SK-N-SH (cell line): Measurements from ENCODE around the gene ISYNA1. TPM values are rescaled to one million over a fixed set of nuclear protein-coding genes. Genes with fewer than 3 reads are reported as not detected.

Source experiments
- CTCF ChIA-PET: fragments of 300-600, 350-600 bp; formaldehyde crosslinking; extraction: SDS; loops from one replicate; lab custom pipeline; 2021; lab: Yijun Ruan, JAX
- POLR2A ChIA-PET: fragments of 350-600 bp; sonication (Branson Sonifier 250); formaldehyde crosslinking; extraction: SDS; loops from one replicate; lab custom pipeline; 2020; ENCODE audit warnings: antibody characterized with exemption, inconsistent platforms; lab: Yijun Ruan, JAX
- DNase-seq: peaks from one replicate; pipeline ENCODE4 v3.0.0; 2012
- H2AFZ ChIP-seq: fragments of 200-600 bp; sonication (generic); 2 replicates; pipeline ENCODE4 v1.8.1; 2016; ENCODE audit warnings: antibody characterized with exemption, mild to moderate bottlenecking, low read depth
- H3F3A ChIP-seq: fragments of 200-600 bp; sonication (generic); replicated peaks from 2 replicates; pipeline ENCODE3; 2016; ENCODE audit warnings: antibody characterized with exemption, mild to moderate bottlenecking; ENCODE audit not compliant: insufficient read depth
- H3K27ac ChIP-seq, 2 experiments: fragments of 200-500 bp in 1 of 2; fragments of 200-600 bp in 1 of 2; sonication (Bioruptor generic) in 1 of 2; sonication (generic), shearing (Covaris generic) in 1 of 2; 2 replicates each; pipeline versions ENCODE4 v1.5.1 to v1.6.1; 2014 to 2016; ENCODE audit warnings: low read depth in 2 of 2, inconsistent platforms in 1 of 2, low read length in 1 of 2, mild to moderate bottlenecking in 1 of 2, mixed read lengths in 1 of 2
- H3K27me3 ChIP-seq: fragments of 200-600 bp; sonication (generic), shearing (Covaris generic); 2 replicates; pipeline ENCODE4 v1.6.1; 2016; ENCODE audit warnings: mixed run types; ENCODE audit not compliant: insufficient read depth
- H3K36me3 ChIP-seq, 2 experiments: fragments of 200-500 bp in 1 of 2; fragments of 200-600 bp in 1 of 2; sonication (Bioruptor generic) in 1 of 2; sonication (generic) in 1 of 2; replicated peaks in 1 of 2; 2 replicates each; pipeline versions ENCODE3 to v1.5.1; 2014 to 2016; ENCODE audit warnings: low read length in 1 of 2, mild to moderate bottlenecking in 1 of 2; ENCODE audit not compliant: insufficient read depth in 2 of 2, control insufficient read depth in 1 of 2
- H3K4me1 ChIP-seq, 2 experiments: fragments of 200-500 bp in 1 of 2; fragments of 200-600 bp in 1 of 2; sonication (Bioruptor generic) in 1 of 2; sonication (generic), shearing (Covaris generic) in 1 of 2; 2 replicates each; pipeline versions ENCODE4 v1.5.1 to v1.6.1; 2014 to 2016; ENCODE audit warnings: low read depth in 1 of 2, low read length in 1 of 2, mixed run types in 1 of 2; ENCODE audit not compliant: insufficient read depth in 2 of 2, control insufficient read depth in 1 of 2
- H3K4me2 ChIP-seq: fragments of 200-600 bp; sonication (generic), shearing (Covaris generic); 2 replicates; pipeline ENCODE4 v1.6.1; 2017; ENCODE audit warnings: mixed run types
- H3K4me3 ChIP-seq, 2 experiments: fragments of 200-500 bp in 1 of 2; fragments of 200-600 bp in 1 of 2; sonication (Bioruptor generic) in 1 of 2; sonication (generic), shearing (Covaris generic) in 1 of 2; 2 replicates each; pipeline versions ENCODE4 v1.5.1 to v1.8.1; 2014 to 2016; ENCODE audit warnings: low read depth in 2 of 2, inconsistent platforms in 1 of 2, low read length in 1 of 2, mild to moderate bottlenecking in 1 of 2, mixed read lengths in 1 of 2, moderate library complexity in 1 of 2
- H3K79me2 ChIP-seq: fragments of 200-600 bp; sonication (generic); 2 replicates; pipeline ENCODE4 v1.8.1; 2017; ENCODE audit warnings: mild to moderate bottlenecking; ENCODE audit not compliant: insufficient read depth
- H3K9ac ChIP-seq: fragments of 200-600 bp; sonication (generic); 2 replicates; pipeline ENCODE4 v1.6.1; 2017; ENCODE audit warnings: mixed run types
- H3K9me2 ChIP-seq: fragments of 200-600 bp; sonication (generic); 2 replicates; pipeline ENCODE4 v1.6.1; 2017; ENCODE audit warnings: mixed run types
- H3K9me3 ChIP-seq: fragments of 200-600 bp; sonication (generic); 2 replicates; pipeline ENCODE4 v1.6.1; 2017; ENCODE audit warnings: mixed run types, mild to moderate bottlenecking, moderate library complexity
- H4K20me1 ChIP-seq: fragments of 200-600 bp; sonication (generic); 2 replicates; pipeline ENCODE4 v1.6.1; 2017; ENCODE audit warnings: mild to moderate bottlenecking, mixed run types; ENCODE audit not compliant: insufficient read depth
- CHD2 ChIP-seq: fragments of 150-350 bp; IDR thresholded peaks from 2 replicates; pipeline ENCODE4 v1.6.1; 2018; ENCODE audit warnings: low read length; ENCODE audit not compliant: partially characterized antibody
- FOXJ3 ChIP-seq: sonication (generic); formaldehyde crosslinking; IDR thresholded peaks from 2 replicates; pipeline ENCODE4 v1.5.1; 2020; ENCODE audit warnings: mild to moderate bottlenecking, missing genetic modification reagents
- FOXM1 ChIP-seq: IDR thresholded peaks from 2 replicates; pipeline ENCODE4 v1.4.0; 2012; ENCODE audit warnings: low read depth, mild to moderate bottlenecking
- GATA2 ChIP-seq: sonication (generic); formaldehyde crosslinking; IDR thresholded peaks from 2 replicates; pipeline ENCODE4 v1.5.0; 2020; ENCODE audit warnings: mild to moderate bottlenecking, missing genetic modification reagents
- JUND ChIP-seq: IDR thresholded peaks from 2 replicates; pipeline ENCODE4 v1.4.0; 2012
- MEF2A ChIP-seq: IDR thresholded peaks from 2 replicates; pipeline ENCODE4 v1.4.0; 2012; ENCODE audit warnings: low read depth, borderline replicate concordance
- NRF1 ChIP-seq: IDR thresholded peaks from 2 replicates; pipeline ENCODE4 v1.6.1; 2012; ENCODE audit warnings: low read depth, mild to moderate bottlenecking, low read length
- POLR2AphosphoS5 ChIP-seq: IDR thresholded peaks from 2 replicates; pipeline ENCODE4 v1.6.1; 2012; ENCODE audit warnings: low read depth, low read length
- RCOR1 ChIP-seq: fragments of 150-350 bp; IDR thresholded peaks from 2 replicates; pipeline ENCODE4 v1.6.1; 2017; ENCODE audit warnings: antibody characterized with exemption, low read length
- RXRA ChIP-seq: IDR thresholded peaks from 2 replicates; pipeline ENCODE4 v1.4.0; 2012; ENCODE audit warnings: low read depth, mild to moderate bottlenecking, borderline replicate concordance
- SMC3 ChIP-seq: IDR thresholded peaks from 2 replicates; pipeline ENCODE4 v1.6.1; 2012; ENCODE audit warnings: low read depth, low read length, improper control_type of control experiment
- TAF1 ChIP-seq: IDR thresholded peaks from 2 replicates; pipeline ENCODE4 v1.6.1; 2012; ENCODE audit warnings: low read depth, mild to moderate bottlenecking, low read length, moderate library complexity, borderline replicate concordance
- TCF12 ChIP-seq: IDR thresholded peaks from 2 replicates; pipeline ENCODE4 v1.4.0; 2012
- YY1 ChIP-seq: IDR thresholded peaks from 2 replicates; pipeline ENCODE4 v1.4.0; 2012; ENCODE audit warnings: low read depth, mild to moderate bottlenecking
- WGBS: methylation state at CpG from one replicate; pipeline ENCODE4 v1.1.6; 2017; ENCODE audit warnings: low lambda C conversion rate; 5-methylcytosine and 5-hydroxymethylcytosine counted together
- polyA plus RNA-seq, 3 experiments: library from polyadenylated mRNA; depleted of rRNA; stranded (reverse); fragments of >200 nt; gene quantifications; 2 replicates each; pipeline ENCODE4 v1.2.3, GENCODE V29; 2012
- TF ChIP-seq, protein P1 (sequence below): IDR thresholded peaks from 2 replicates; pipeline ENCODE4; 2012
- TF ChIP-seq, protein P2 (sequence below): fragments of 150-350 bp; IDR thresholded peaks from 2 replicates; pipeline ENCODE4 v1.6.1; 2016; ENCODE audit warnings: mild to moderate bottlenecking, low read depth, low read length
- TF ChIP-seq, protein P3 (sequence below): fragments of 150-350 bp; IDR thresholded peaks from 2 replicates; pipeline ENCODE4 v1.6.1; 2017; ENCODE audit warnings: antibody characterized with exemption, low read length, low read depth, borderline replicate concordance
- TF ChIP-seq, protein P4 (sequence below): IDR thresholded peaks from 2 replicates; pipeline ENCODE4 v1.4.0; 2012; ENCODE audit warnings: low read depth, borderline replicate concordance

ISYNA1 gene
- polyA plus RNA-seq, 1 of the 3 experiments (the other 2 are of a cell fraction), result 48.0 TPM

DNA sequence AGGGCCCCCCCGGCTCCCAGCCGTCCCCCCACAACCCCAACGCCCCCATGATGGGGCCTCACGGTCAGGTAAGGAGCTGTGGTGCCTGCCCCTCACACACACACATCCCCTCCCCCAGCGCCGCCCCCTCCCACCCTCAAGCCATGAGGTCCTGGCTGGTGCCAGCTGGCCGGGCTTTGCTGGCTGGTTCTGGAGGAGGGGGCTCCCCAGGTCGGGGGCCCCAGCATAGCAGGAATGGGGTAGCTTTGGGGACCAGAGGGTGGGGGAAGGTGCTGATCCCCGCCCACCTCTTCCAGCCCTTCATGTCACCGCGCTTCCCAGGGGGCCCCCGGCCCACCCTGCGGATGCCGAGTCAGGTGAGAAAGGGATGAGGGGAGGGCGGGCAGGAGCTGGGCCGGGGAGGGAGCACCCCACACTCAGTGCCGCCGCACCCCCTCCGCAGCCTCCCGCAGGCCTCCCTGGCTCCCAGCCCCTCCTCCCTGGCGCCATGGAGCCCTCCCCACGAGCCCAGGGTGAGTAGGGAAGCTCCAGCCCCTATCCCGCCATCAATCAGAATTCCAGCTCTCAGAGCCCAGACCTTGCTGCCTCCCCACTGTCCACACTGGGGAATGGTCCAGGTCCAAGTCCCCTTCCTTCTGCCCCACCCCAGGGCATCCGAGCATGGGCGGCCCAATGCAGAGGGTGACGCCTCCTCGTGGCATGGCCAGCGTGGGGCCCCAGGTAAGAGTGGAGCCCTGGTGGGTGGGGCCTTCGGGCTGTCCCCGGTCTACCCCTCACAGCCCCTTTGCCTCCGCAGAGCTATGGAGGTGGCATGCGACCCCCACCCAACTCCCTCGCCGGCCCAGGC, 6.4 kb downstream of the ISYNA1 start:
- Histone ChIP-seq H3K4me1 (peaks cover 15 to 58% of the 10 kb centered on the region in 2 experiments; a peak in 2 of 4 replicates), H3K9me2 (no peaks in the 10 kb centered on the region), H4K20me1 (peaks cover under 1% of the 10 kb centered on the region; the same call in 1 of the 2 replicates), H3K4me3 (no peak overlapping the region), H3K27ac (no peak overlapping the region; a peak in 1 of 4 replicates), H3K27me3 (no peaks in the 10 kb centered on the region), H2AFZ (no peak overlapping the region), H3K9me3 (no peaks in the 10 kb centered on the region), H3K4me2 (no peak overlapping the region), H3K36me3 (peaks cover 0 to 11% of the 10 kb centered on the region in 2 experiments), H3F3A (peaks cover 5% of the 10 kb centered on the region), H3K79me2 (peaks cover 7% of the 10 kb centered on the region; the same call in 1 of the 2 replicates), H3K9ac (no peak overlapping the region)
- ChIA-PET POLR2A (interaction anchor here (1.6 kb wide), 1 partner anchor 150 kb away, joined by 4 read pairs; the partner anchor contains the start of gene JUND), CTCF (interaction anchor here (0.8 to 1.5 kb wide), 5 partner anchors 8 to 45 kb away, joined by 3 to 5 read pairs (median 3); partner anchors contain the start of genes GDF15 and SSBP4)
- WGBS, result 91% methylated on average over 11 of the region's 34 CpGs
- no peak for DNase-seq
- TF ChIP-seq, protein P1, sequence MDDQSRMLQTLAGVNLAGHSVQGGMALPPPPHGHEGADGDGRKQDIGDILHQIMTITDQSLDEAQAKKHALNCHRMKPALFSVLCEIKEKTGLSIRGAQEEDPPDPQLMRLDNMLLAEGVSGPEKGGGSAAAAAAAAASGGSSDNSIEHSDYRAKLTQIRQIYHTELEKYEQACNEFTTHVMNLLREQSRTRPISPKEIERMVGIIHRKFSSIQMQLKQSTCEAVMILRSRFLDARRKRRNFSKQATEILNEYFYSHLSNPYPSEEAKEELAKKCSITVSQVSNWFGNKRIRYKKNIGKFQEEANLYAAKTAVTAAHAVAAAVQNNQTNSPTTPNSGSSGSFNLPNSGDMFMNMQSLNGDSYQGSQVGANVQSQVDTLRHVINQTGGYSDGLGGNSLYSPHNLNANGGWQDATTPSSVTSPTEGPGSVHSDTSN, result no peak
- TF ChIP-seq, protein P2, sequence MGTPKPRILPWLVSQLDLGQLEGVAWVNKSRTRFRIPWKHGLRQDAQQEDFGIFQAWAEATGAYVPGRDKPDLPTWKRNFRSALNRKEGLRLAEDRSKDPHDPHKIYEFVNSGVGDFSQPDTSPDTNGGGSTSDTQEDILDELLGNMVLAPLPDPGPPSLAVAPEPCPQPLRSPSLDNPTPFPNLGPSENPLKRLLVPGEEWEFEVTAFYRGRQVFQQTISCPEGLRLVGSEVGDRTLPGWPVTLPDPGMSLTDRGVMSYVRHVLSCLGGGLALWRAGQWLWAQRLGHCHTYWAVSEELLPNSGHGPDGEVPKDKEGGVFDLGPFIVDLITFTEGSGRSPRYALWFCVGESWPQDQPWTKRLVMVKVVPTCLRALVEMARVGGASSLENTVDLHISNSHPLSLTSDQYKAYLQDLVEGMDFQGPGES, result no peak
- TF ChIP-seq MEF2A (no peak), POLR2AphosphoS5 (no peak), SMC3 (no peak), CHD2 (no peak)

DNA sequence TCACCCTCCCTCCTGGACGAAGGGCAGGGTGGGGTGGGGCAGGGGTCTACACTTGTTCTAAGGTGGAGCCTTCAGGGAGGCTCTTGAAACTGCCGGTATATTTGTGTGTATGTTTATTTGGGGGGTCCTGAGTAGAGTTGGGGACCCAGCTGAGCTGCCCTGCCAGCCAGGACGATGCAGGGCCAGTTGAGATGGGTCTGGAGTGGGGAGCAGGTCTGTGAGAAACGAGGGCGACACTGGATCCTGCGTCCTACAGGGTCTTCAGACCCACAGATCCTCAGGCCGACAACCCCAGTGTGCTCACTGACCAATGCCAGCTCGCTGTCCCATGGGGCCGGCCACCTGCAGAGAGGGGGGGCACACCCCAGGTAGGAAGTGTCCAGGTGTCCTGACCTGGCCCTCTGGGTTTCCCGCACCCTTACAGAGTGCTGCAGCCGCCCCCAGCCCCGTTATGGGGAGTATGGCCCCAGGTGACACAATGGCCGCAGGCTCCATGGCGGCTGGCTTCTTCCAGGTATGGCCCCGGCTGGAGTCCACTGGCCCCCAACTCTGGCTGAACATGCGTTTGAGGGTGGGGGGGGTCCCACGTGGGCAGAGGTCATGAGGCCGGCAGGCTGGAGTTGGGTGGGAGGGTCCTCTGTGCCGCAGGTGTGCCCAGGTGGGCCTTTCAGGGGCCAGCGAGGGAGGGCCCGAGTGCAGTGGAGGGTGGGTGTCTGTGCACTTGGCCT, 7.4 kb downstream of the ISYNA1 start:
- CTCF ChIA-PET, result no interaction called here
- H3K36me3 ChIP-seq, result peaks cover 0 to 9% of the 10 kb centered on the region in 2 experiments
- no peak overlapping the region for H2AFZ ChIP-seq
- H3K79me2 ChIP-seq, result peaks cover 16% of the 10 kb centered on the region; the same call in 1 of the 2 replicates
- no peak overlapping the region for H3K4me3 ChIP-seq
- H3K27me3 ChIP-seq, result no peaks in the 10 kb centered on the region
- no peak overlapping the region for H3K4me2 ChIP-seq
- H3F3A ChIP-seq, result peaks cover 5% of the 10 kb centered on the region
- POLR2A ChIA-PET, result interaction anchor here (0.5 kb wide), 1 partner anchor 248 kb away, joined by 6 read pairs; no protein-coding TSS in a partner anchor
- H3K9ac ChIP-seq, result no peak overlapping the region
- H3K9me3 ChIP-seq, result no peaks in the 10 kb centered on the region
- peaks cover 23 to 63% of the 10 kb centered on the region in 2 experiments; a peak in 2 of 4 replicates for H3K4me1 ChIP-seq
- peaks cover 9% of the 10 kb centered on the region for H4K20me1 ChIP-seq
- WGBS, result 93% methylated on average over 5 of the region's 21 CpGs
- H3K27ac ChIP-seq, result no peak overlapping the region; a peak in 1 of 4 replicates
- H3K9me2 ChIP-seq, result no peaks in the 10 kb centered on the region
- TF ChIP-seq FOXJ3 (CRISPR knock-in tag) (no peak), RXRA (no peak), TAF1 (no peak), RCOR1 (no peak), TCF12 (no peak), POLR2AphosphoS5 (no peak), NRF1 (no peak), GATA2 (CRISPR knock-in tag) (no peak), JUND (no peak), FOXM1 (no peak), YY1 (no peak)
- TF ChIP-seq, protein P2, result no peak
- TF ChIP-seq, protein P3, sequence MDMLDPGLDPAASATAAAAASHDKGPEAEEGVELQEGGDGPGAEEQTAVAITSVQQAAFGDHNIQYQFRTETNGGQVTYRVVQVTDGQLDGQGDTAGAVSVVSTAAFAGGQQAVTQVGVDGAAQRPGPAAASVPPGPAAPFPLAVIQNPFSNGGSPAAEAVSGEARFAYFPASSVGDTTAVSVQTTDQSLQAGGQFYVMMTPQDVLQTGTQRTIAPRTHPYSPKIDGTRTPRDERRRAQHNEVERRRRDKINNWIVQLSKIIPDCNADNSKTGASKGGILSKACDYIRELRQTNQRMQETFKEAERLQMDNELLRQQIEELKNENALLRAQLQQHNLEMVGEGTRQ, result no peak
- TF ChIP-seq, protein P4, sequence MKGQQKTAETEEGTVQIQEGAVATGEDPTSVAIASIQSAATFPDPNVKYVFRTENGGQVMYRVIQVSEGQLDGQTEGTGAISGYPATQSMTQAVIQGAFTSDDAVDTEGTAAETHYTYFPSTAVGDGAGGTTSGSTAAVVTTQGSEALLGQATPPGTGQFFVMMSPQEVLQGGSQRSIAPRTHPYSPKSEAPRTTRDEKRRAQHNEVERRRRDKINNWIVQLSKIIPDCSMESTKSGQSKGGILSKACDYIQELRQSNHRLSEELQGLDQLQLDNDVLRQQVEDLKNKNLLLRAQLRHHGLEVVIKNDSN, result no peak
- no peak for DNase-seq
